HG03378 (cell line): ENCODE results near the gene ID1.
"Not testable (repeated sequence)": the region's sequence is repeated elsewhere in the genome, so short reads cannot be mapped to it uniquely, and the experiment has no call there.

Source experiments
- ATAC-seq: cut with Tn5 transposase; IDR thresholded peaks from one replicate; pipeline ENCODE4 v1.9.1; 2021; ENCODE audit warnings: mild to moderate bottlenecking, moderate library complexity; ENCODE audit not compliant: unreplicated experiment

Gene ID1

GRCh38 chr20:31596831-31597480 lies 8.1 kb upstream of the ID1 start:
- ATAC-seq = no peak

GRCh38 chr20:31597481-31597855 lies 7.6 kb upstream of the ID1 start:
- no peak for ATAC-seq

- no peak for ATAC-seq
Measured at GRCh38 chr20:31602431-31602778, 2.7 kb upstream of the ID1 start.

- peak; percentile 86 for ATAC-seq
Measured at GRCh38 chr20:31602779-31603441, 2.2 kb upstream of the ID1 start.

GRCh38 chr20:31603822-31604566 lies 1.1 kb upstream of the ID1 start:
- ATAC-seq = peak; percentile 47

GRCh38 chr20:31604567-31605030 lies 490 bp upstream of the ID1 start:
- ATAC-seq = no peak

GRCh38 chr20:31605902-31606803 lies 1.1 kb downstream of the ID1 start:
- ATAC-seq = no peak

- ATAC-seq = no peak
Measured at GRCh38 chr20:31606804-31607639, 1.9 kb downstream of the ID1 start.

GRCh38 chr20:31607640-31608250 lies 2.7 kb downstream of the ID1 start:
- ATAC-seq = no peak

- ATAC-seq = no peak
Measured at GRCh38 chr20:31608251-31608945, 3.3 kb downstream of the ID1 start.

GRCh38 chr20:31612271-31612640 lies 7.2 kb downstream of the ID1 start:
- not testable (repeated sequence) for ATAC-seq

GRCh38 chr20:31615416-31615815 lies 10.3 kb downstream of the ID1 start:
- ATAC-seq = no peak

GRCh38 chr20:31617432-31618104 lies 12.5 kb downstream of the ID1 start:
- ATAC-seq = no peak

- ATAC-seq = no peak
Measured at GRCh38 chr20:31620246-31620645, 15.2 kb downstream of the ID1 start.

- not testable (repeated sequence) for ATAC-seq
Measured at GRCh38 chr20:31623123-31623505, 18.0 kb downstream of the ID1 start.

GRCh38 chr20:31626534-31626933 lies 21.4 kb downstream of the ID1 start:
- not testable (repeated sequence) for ATAC-seq

GRCh38 chr20:31628057-31628456 lies 23.0 kb downstream of the ID1 start:
- ATAC-seq = not testable (repeated sequence)

- ATAC-seq = no peak
Measured at GRCh38 chr20:31630187-31630790, 25.2 kb downstream of the ID1 start.
